ENCODE measurements around the gene TMCO2. TPM values are rescaled to one million over a fixed set of nuclear protein-coding genes. Genes with fewer than 3 reads are reported as not detected.

Gene TMCO2
- total and polyA plus RNA-seq, 10 of the 15 experiments (the other 5 are each of a cell fraction or from before 2014, with no cell fraction given): not detected

GRCh38 chr1:40273547-40274166 is 25.9 kb downstream of the TMCO2 start (continued):
- TF ChIP-seq, protein P1, sequence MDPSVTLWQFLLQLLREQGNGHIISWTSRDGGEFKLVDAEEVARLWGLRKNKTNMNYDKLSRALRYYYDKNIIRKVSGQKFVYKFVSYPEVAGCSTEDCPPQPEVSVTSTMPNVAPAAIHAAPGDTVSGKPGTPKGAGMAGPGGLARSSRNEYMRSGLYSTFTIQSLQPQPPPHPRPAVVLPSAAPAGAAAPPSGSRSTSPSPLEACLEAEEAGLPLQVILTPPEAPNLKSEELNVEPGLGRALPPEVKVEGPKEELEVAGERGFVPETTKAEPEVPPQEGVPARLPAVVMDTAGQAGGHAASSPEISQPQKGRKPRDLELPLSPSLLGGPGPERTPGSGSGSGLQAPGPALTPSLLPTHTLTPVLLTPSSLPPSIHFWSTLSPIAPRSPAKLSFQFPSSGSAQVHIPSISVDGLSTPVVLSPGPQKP (IDR thresholded peaks at IDR 0.05; ENCODE audit: low read depth, low read length): no peak
- TF ChIP-seq WRNIP1 (IDR thresholded peaks at IDR 0.05; ENCODE audit: borderline replicate concordance, low read depth, low read length) (no peak), JUND (IDR thresholded peaks at IDR 0.05; ENCODE audit: low read depth, low read length) (no peak)

GRCh38 chr1:40274331-40274730 is 26.6 kb downstream of the TMCO2 start:
- ChIA-PET SMC1A (ENCODE audit: uncharacterized antibody, unreplicated experiment) (interaction anchor here (0.8 to 1.6 kb wide), 3 partner anchors 17 to 61 kb away, joined by 3 to 4 read pairs (median 3); no protein-coding TSS in a partner anchor), RAD21 (ENCODE audit: unreplicated experiment) (no interaction called here), CTCF (interaction anchor here (1.6 to 1.7 kb wide), 3 partner anchors 41 to 121 kb away, joined by 5 to 8 read pairs (median 6); no protein-coding TSS in a partner anchor), POLR2A (no interaction called here)
- H3K4me3 ChIP-seq: no peak overlapping the region
- no peak overlapping the region for H2AFZ ChIP-seq (ENCODE audit: control insufficient read depth, low read depth, low read length)
- no TSS peak for BruUV-seq (replicated peaks)
- peaks cover 2 to 13% of the 10 kb centered on the region in 2 experiments for H3K36me3 ChIP-seq (ENCODE audit: control insufficient read depth in 2 of 2, insufficient read depth in 2 of 2, low read length in 1 of 2)
- 100% methylated on average over 2 of the region's 2 CpGs for WGBS (ENCODE audit: insufficient coverage, insufficient replicate concordance, low lambda C conversion rate, missing lambda C conversion rate)
- peaks cover 5% of the 10 kb centered on the region; the same call in 1 of the 2 replicates for H3K4me1 ChIP-seq (ENCODE audit: control insufficient read depth, insufficient read depth, low read length)
- no peak overlapping the region for H3K4me2 ChIP-seq (ENCODE audit: control insufficient read depth, insufficient read depth)
- in situ Hi-C loops (cut with MboI) (no loop called here), intact Hi-C loops (cut with micrococcal nuclease; ENCODE audit: unreplicated experiment) (no loop called here)
- H4K20me1 ChIP-seq (ENCODE audit: control insufficient read depth, insufficient read depth): no peaks in the 10 kb centered on the region
- no peak overlapping the region for H3K9ac ChIP-seq (ENCODE audit: control insufficient read depth, insufficient read depth, low read length)
- no peaks in the 10 kb centered on the region for H3K27me3 ChIP-seq (replicated peaks in 1 of 2; ENCODE audit: control insufficient read depth in 2 of 2, insufficient read depth in 2 of 2, low read length in 1 of 2)
- no peaks in the 10 kb centered on the region for H3K79me2 ChIP-seq (ENCODE audit: control insufficient read depth, insufficient read depth, low read length)
- DNase-seq (ENCODE audit: low read depth, low spot score): no peak
- no peak overlapping the region for H3K27ac ChIP-seq (ENCODE audit: control insufficient read depth, insufficient read depth)
- ATAC-seq: no peak
- no peaks in the 10 kb centered on the region for H3K9me3 ChIP-seq (replicated peaks; ENCODE audit: control insufficient read depth, insufficient read depth, low read length)
- FAIRE-seq: no peak
- TF ChIP-seq, protein P2, sequence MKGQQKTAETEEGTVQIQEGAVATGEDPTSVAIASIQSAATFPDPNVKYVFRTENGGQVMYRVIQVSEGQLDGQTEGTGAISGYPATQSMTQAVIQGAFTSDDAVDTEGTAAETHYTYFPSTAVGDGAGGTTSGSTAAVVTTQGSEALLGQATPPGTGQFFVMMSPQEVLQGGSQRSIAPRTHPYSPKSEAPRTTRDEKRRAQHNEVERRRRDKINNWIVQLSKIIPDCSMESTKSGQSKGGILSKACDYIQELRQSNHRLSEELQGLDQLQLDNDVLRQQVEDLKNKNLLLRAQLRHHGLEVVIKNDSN (IDR thresholded peaks at IDR 0.05; ENCODE audit: borderline replicate concordance, extremely low read length, insufficient read depth, low read depth, low read length): no peak
- TF ChIP-seq KAT2A (conservative IDR thresholded peaks at IDR 0.05; ENCODE audit: control insufficient read depth, low read depth, low read length): no peak
- no peak for TF ChIP-seq ETV6 (conservative IDR thresholded peaks at IDR 0.05 in 1 of 2, IDR thresholded peaks at IDR 0.05 in 1 of 2; ENCODE audit: borderline replicate concordance in 1 of 2, low read depth in 1 of 2)
- TF ChIP-seq NKRF (conservative IDR thresholded peaks at IDR 0.05): no peak
- TF ChIP-seq RELA (IDR thresholded peaks at IDR 0.05; ENCODE audit: borderline replicate concordance, partially characterized antibody): no peak
- no peak for TF ChIP-seq POLR2AphosphoS2 (IDR thresholded peaks at IDR 0.05; ENCODE audit: low read depth, low read length)
- TF ChIP-seq, protein P3, sequence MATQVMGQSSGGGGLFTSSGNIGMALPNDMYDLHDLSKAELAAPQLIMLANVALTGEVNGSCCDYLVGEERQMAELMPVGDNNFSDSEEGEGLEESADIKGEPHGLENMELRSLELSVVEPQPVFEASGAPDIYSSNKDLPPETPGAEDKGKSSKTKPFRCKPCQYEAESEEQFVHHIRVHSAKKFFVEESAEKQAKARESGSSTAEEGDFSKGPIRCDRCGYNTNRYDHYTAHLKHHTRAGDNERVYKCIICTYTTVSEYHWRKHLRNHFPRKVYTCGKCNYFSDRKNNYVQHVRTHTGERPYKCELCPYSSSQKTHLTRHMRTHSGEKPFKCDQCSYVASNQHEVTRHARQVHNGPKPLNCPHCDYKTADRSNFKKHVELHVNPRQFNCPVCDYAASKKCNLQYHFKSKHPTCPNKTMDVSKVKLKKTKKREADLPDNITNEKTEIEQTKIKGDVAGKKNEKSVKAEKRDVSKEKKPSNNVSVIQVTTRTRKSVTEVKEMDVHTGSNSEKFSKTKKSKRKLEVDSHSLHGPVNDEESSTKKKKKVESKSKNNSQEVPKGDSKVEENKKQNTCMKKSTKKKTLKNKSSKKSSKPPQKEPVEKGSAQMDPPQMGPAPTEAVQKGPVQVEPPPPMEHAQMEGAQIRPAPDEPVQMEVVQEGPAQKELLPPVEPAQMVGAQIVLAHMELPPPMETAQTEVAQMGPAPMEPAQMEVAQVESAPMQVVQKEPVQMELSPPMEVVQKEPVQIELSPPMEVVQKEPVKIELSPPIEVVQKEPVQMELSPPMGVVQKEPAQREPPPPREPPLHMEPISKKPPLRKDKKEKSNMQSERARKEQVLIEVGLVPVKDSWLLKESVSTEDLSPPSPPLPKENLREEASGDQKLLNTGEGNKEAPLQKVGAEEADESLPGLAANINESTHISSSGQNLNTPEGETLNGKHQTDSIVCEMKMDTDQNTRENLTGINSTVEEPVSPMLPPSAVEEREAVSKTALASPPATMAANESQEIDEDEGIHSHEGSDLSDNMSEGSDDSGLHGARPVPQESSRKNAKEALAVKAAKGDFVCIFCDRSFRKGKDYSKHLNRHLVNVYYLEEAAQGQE (IDR thresholded peaks at IDR 0.05; ENCODE audit: low read depth, low read length): no peak
- no peak for TF ChIP-seq SRF (IDR thresholded peaks at IDR 0.05; ENCODE audit: low read depth in 2 of 2, low read length in 2 of 2)
- no peak for TF ChIP-seq SIX5 (IDR thresholded peaks at IDR 0.05; ENCODE audit: low read depth, low read length, severe bottlenecking)
